ENCODE data around the gene VRK2. TPM values are rescaled to one million over a fixed set of nuclear protein-coding genes. Genes with fewer than 3 reads are reported as not detected.

VRK2 gene
- polyA plus RNA-seq, 1 donor from 2014 or later: 0.45 TPM

GRCh38 chr2:58070765-58071164, 24.2 kb downstream of the VRK2 start:
- no peaks in the 10 kb centered on the region for H3F3A ChIP-seq (ENCODE audit: insufficient read depth, low read length, poor library complexity, severe bottlenecking)
- H3K27me3 ChIP-seq (ENCODE audit: insufficient read depth, low read depth, low read length): no peaks in the 10 kb centered on the region
- H3K9ac ChIP-seq (ENCODE audit: low read length): no peak overlapping the region
- H3K27ac ChIP-seq (ENCODE audit: low read length): no peak overlapping the region
- no peak overlapping the region for H3K4me2 ChIP-seq (ENCODE audit: low read length)
- no peaks in the 10 kb centered on the region for H3K9me2 ChIP-seq (ENCODE audit: insufficient read depth, low read length)
- TF ChIP-seq EZH2 (IDR thresholded peaks at IDR 0.05; ENCODE audit: borderline replicate concordance, insufficient read depth, low read length, poor library complexity, severe bottlenecking): no peak
- TF ChIP-seq MXI1 (conservative IDR thresholded peaks at IDR 0.05; ENCODE audit: poor library complexity, severe bottlenecking): no peak
- TF ChIP-seq REST (IDR thresholded peaks at IDR 0.05; ENCODE audit: borderline replicate concordance): no peak
- no peak for TF ChIP-seq RAD21 (conservative IDR thresholded peaks at IDR 0.05)
- TF ChIP-seq EP300 (conservative IDR thresholded peaks at IDR 0.05; ENCODE audit: poor library complexity, severe bottlenecking): no peak
- TF ChIP-seq POLR2AphosphoS5 (IDR thresholded peaks at IDR 0.05): no peak
- TF ChIP-seq TAF1 (IDR thresholded peaks at IDR 0.05; ENCODE audit: low read depth): no peak
- no peak for TF ChIP-seq CTCF (IDR thresholded peaks at IDR 0.05; ENCODE audit: poor library complexity, severe bottlenecking)
- no peak for TF ChIP-seq SMC3 (conservative IDR thresholded peaks at IDR 0.05; ENCODE audit: poor library complexity)
- H3K36me3 ChIP-seq (ENCODE audit: insufficient read depth, low read length): no peaks in the 10 kb centered on the region
- no peaks in the 10 kb centered on the region for H4K20me1 ChIP-seq (ENCODE audit: insufficient read depth)
- H2AFZ ChIP-seq (ENCODE audit: low read depth, low read length): no peak overlapping the region
- H3K9me3 ChIP-seq (ENCODE audit: low read length): peaks cover 3% of the 10 kb centered on the region
- H3K4me3 ChIP-seq (ENCODE audit: low read length): no peak overlapping the region
- H3K79me2 ChIP-seq (replicated peaks; ENCODE audit: insufficient read depth, low read length): no peaks in the 10 kb centered on the region

GRCh38 chr2:58072102-58072501, 25.5 kb downstream of the VRK2 start:
- Histone ChIP-seq H4K20me1 (ENCODE audit: insufficient read depth) (no peaks in the 10 kb centered on the region), H3K9me2 (ENCODE audit: insufficient read depth, low read length) (no peaks in the 10 kb centered on the region), H3K4me2 (ENCODE audit: low read length) (no peak overlapping the region), H3K36me3 (ENCODE audit: insufficient read depth, low read length) (no peaks in the 10 kb centered on the region), H3K27me3 (ENCODE audit: insufficient read depth, low read depth, low read length) (no peaks in the 10 kb centered on the region), H3F3A (ENCODE audit: insufficient read depth, low read length, poor library complexity, severe bottlenecking) (no peaks in the 10 kb centered on the region), H3K27ac (ENCODE audit: low read length) (no peak overlapping the region), H2AFZ (ENCODE audit: low read depth, low read length) (no peak overlapping the region), H3K79me2 (replicated peaks; ENCODE audit: insufficient read depth, low read length) (no peaks in the 10 kb centered on the region), H3K9ac (ENCODE audit: low read length) (no peak overlapping the region), H3K9me3 (ENCODE audit: low read length) (peaks cover 3% of the 10 kb centered on the region), H3K4me3 (ENCODE audit: low read length) (no peak overlapping the region)
- TF ChIP-seq EP300 (conservative IDR thresholded peaks at IDR 0.05; ENCODE audit: poor library complexity, severe bottlenecking) (no peak), RAD21 (conservative IDR thresholded peaks at IDR 0.05) (no peak), POLR2AphosphoS5 (IDR thresholded peaks at IDR 0.05) (no peak), SMC3 (conservative IDR thresholded peaks at IDR 0.05; ENCODE audit: poor library complexity) (no peak), REST (IDR thresholded peaks at IDR 0.05; ENCODE audit: borderline replicate concordance) (no peak), TAF1 (IDR thresholded peaks at IDR 0.05; ENCODE audit: low read depth) (no peak)
